SKM-1 (cell line): ENCODE measurements around the gene B3GNT2.
"Not testable (repeated sequence)": the region's sequence is repeated elsewhere in the genome, so short reads cannot be mapped to it uniquely, and the experiment has no call there.

Experiments used
- DNase-seq: peaks from one replicate; lab custom pipeline; 2025; ENCODE audit not compliant: unreplicated experiment; lab: John Stamatoyannopoulos, UW

B3GNT2 gene

GRCh38 chr2:62231541-62231940 is 35.6 kb downstream of the B3GNT2 start:
- no peak for DNase-seq

- no peak for DNase-seq
These were observed 39.1 kb downstream of the B3GNT2 start for GRCh38 chr2:62234755-62235655.

GRCh38 chr2:62236499-62236898 is 40.6 kb downstream of the B3GNT2 start:
- no peak for DNase-seq

- DNase-seq = no peak
These were observed 42.3 kb downstream of the B3GNT2 start for GRCh38 chr2:62238236-62238635.

GRCh38 chr2:62240546-62240945 is 44.6 kb downstream of the B3GNT2 start:
- no peak for DNase-seq

- DNase-seq = no peak
These were observed 48.1 kb downstream of the B3GNT2 start for GRCh38 chr2:62243983-62244382.

- no peak for DNase-seq
These were observed 52.3 kb downstream of the B3GNT2 start for GRCh38 chr2:62248226-62248625.

- DNase-seq = no peak
These were observed 54.3 kb downstream of the B3GNT2 start for GRCh38 chr2:62250239-62250638.

- DNase-seq = no peak
These were observed 58.7 kb downstream of the B3GNT2 start for GRCh38 chr2:62254424-62255266.

GRCh38 chr2:62257466-62257865 is 61.6 kb downstream of the B3GNT2 start:
- DNase-seq = no peak

GRCh38 chr2:62263076-62263715 is 67.3 kb downstream of the B3GNT2 start:
- no peak for DNase-seq

GRCh38 chr2:62264186-62264585 is 68.3 kb downstream of the B3GNT2 start:
- DNase-seq = no peak

GRCh38 chr2:62265106-62265505 is 69.2 kb downstream of the B3GNT2 start:
- DNase-seq = peak; percentile 60

GRCh38 chr2:62266433-62267038 is 70.6 kb downstream of the B3GNT2 start:
- no peak for DNase-seq

GRCh38 chr2:62267696-62268095 is 71.8 kb downstream of the B3GNT2 start:
- no peak for DNase-seq

GRCh38 chr2:62268681-62269188 is 72.8 kb downstream of the B3GNT2 start:
- not testable (repeated sequence) for DNase-seq

- no peak for DNase-seq
These were observed 74.8 kb downstream of the B3GNT2 start for GRCh38 chr2:62270728-62271127.
